GM12864 (cell line): ENCODE results near the gene L2HGDH.

Experiments
- DNase-seq: peaks from one replicate; pipeline ENCODE4 v3.0.0-alpha.2; 2011; ENCODE audit warnings: low read depth
- H3K4me3 ChIP-seq: 2 replicates; pipeline ENCODE4 v1.5.1; 2011; ENCODE audit warnings: mild to moderate bottlenecking, low read depth, low read length, control low read depth
- CTCF ChIP-seq: IDR thresholded peaks from 2 replicates; pipeline ENCODE4 v1.5.1; 2011; ENCODE audit warnings: low read depth, mild to moderate bottlenecking, moderate library complexity, low read length, control low read depth, inconsistent platforms; ENCODE audit errors: missing control alignments

The L2HGDH gene

DNA sequence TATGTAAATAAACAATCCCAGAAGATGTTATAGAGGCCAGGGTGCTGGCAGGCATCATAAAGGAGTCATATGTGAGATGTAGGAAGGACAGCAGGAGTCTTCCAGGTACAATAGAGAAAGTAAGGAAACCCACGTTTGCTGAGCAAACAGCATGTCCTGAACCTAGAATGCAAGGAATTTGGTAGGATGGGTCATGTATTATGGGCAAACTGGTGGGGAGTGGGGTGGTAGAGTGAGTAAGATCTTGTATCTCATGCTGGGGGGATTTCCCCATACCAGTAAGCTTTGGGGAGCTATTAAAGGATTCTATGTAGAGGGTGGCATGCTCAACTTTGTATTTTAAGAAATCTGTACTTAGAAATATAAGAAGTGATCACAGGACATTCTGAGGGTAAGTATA is 43.7 kb upstream of the L2HGDH start:
- no peak for DNase-seq
- TF ChIP-seq CTCF: no peak
- H3K4me3 ChIP-seq: no peak overlapping the region

DNA sequence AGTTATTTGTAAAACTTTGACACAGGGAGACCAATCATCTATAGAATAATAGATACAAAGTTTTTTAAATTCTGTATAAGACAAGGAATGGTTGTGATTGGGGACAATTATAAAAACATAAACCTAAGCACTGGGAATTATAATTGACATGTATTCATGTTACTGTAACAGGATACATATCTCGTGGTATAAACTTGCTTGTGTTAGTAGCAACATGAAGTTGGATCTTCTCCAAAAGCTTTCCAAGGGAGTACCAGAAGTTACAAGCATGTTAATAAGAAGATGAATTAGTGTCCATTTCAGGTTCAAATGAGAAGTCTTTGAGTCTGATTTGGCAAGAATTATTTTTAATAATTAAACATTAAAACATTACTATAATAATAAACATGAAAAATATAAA is 42.5 kb upstream of the L2HGDH start:
- TF ChIP-seq CTCF: no peak
- H3K4me3 ChIP-seq: no peak overlapping the region
- DNase-seq: no peak

- no peak for DNase-seq
- no peak for TF ChIP-seq CTCF
- no peak overlapping the region for H3K4me3 ChIP-seq
Observed at GRCh38 chr14:50353126-50353525, 41.1 kb upstream of the L2HGDH start.

GRCh38 chr14:50352584-50352983 is 40.6 kb upstream of the L2HGDH start:
- no peak for DNase-seq
- TF ChIP-seq CTCF: no peak
- H3K4me3 ChIP-seq: no peak overlapping the region

DNA sequence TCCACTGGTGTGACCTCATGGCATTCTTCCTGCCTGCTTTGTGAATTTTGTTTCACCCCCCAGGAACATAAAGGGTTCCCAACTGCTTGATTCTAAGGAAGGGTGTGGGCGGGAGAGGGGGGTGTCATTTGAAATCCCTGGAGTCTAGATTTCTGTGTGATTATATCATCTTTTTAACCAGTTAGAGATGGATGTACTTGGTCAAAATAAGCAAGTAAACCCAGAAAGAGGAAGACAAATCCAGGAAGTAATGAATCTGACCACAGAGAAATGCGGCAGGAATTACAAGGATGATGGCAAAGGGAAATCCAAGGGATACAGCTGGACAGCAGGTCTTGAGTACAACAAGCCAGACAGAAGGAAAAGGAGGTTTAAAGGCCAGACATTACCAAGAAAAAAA is 38.9 kb upstream of the L2HGDH start:
- H3K4me3 ChIP-seq: no peak overlapping the region
- TF ChIP-seq CTCF: no peak
- DNase-seq: no peak

- no peak for DNase-seq
- H3K4me3 ChIP-seq: no peak overlapping the region
- no peak for TF ChIP-seq CTCF
Observed at GRCh38 chr14:50348933-50349332, 36.9 kb upstream of the L2HGDH start.

- no peak for DNase-seq
Observed at GRCh38 chr14:50347521-50347920, 35.5 kb upstream of the L2HGDH start.

More at GRCh38 chr14:50347521-50347920, 35.5 kb upstream of the L2HGDH start:
- no peak overlapping the region for H3K4me3 ChIP-seq
- no peak for TF ChIP-seq CTCF
